GM21515 (cell line): ENCODE data around the gene PVR.
"Not testable (repeated sequence)": the region's sequence is repeated elsewhere in the genome, so short reads cannot be mapped to it uniquely, and the experiment has no call there.

Experiments used
- ATAC-seq: cut with Tn5 transposase; IDR thresholded peaks from one replicate; pipeline ENCODE4 v1.9.1; 2021; ENCODE audit not compliant: unreplicated experiment

PVR gene

GRCh38 chr19:44643605-44644401 lies at the start of gene PVR:
PVR (plus strand) TSS chr19:44643910; CDS start chr19:44644097, 187 bp downstream.
- no peak for ATAC-seq

GRCh38 chr19:44596428-44597130 lies 47.1 kb upstream of the PVR start:
- ATAC-seq, result no peak

GRCh38 chr19:44597131-44597491 lies 46.6 kb upstream of the PVR start:
- no peak for ATAC-seq

GRCh38 chr19:44598355-44598754 lies 45.4 kb upstream of the PVR start:
- no peak for ATAC-seq

- no peak for ATAC-seq
These were observed 44.8 kb upstream of the PVR start for GRCh38 chr19:44598880-44599279.

GRCh38 chr19:44600466-44600865 lies 43.2 kb upstream of the PVR start:
- ATAC-seq, result no peak

- no peak for ATAC-seq
These were observed 41.6 kb upstream of the PVR start for GRCh38 chr19:44602081-44602480.

- ATAC-seq, result no peak
These were observed 40.3 kb upstream of the PVR start for GRCh38 chr19:44603201-44603945.

- no peak for ATAC-seq
These were observed 39.5 kb upstream of the PVR start for GRCh38 chr19:44604241-44604640.

- no peak for ATAC-seq
These were observed 38.2 kb upstream of the PVR start for GRCh38 chr19:44605547-44605946.

- no peak for ATAC-seq
These were observed 36.7 kb upstream of the PVR start for GRCh38 chr19:44607049-44607448.

- no peak for ATAC-seq
These were observed 35.8 kb upstream of the PVR start for GRCh38 chr19:44607917-44608316.

- no peak for ATAC-seq
These were observed 35.3 kb upstream of the PVR start for GRCh38 chr19:44608391-44608821.

- ATAC-seq, result no peak
These were observed 34.5 kb upstream of the PVR start for GRCh38 chr19:44609219-44609618.

GRCh38 chr19:44610497-44610896 lies 33.2 kb upstream of the PVR start:
- ATAC-seq, result not testable (repeated sequence)

- ATAC-seq, result no peak
These were observed 31.9 kb upstream of the PVR start for GRCh38 chr19:44611812-44612295.

GRCh38 chr19:44613295-44614178 lies 30.2 kb upstream of the PVR start, which contains the start of gene IGSF23:
IGSF23 (plus strand) TSS chr19:44613563; CDS start chr19:44613646, 83 bp downstream.
- ATAC-seq, result no peak

- ATAC-seq, result no peak
These were observed 29.4 kb upstream of the PVR start for GRCh38 chr19:44614313-44614712.

GRCh38 chr19:44615863-44616247 lies 27.9 kb upstream of the PVR start:
- ATAC-seq, result no peak

GRCh38 chr19:44617110-44617880 lies 26.4 kb upstream of the PVR start:
- ATAC-seq, result no peak
